Measurements from ENCODE around the gene ARHGAP28. TPM values are rescaled to one million over a fixed set of nuclear protein-coding genes. Genes with fewer than 3 reads are reported as not detected.

ARHGAP28 gene
- total RNA-seq, 1 donor from 2014 or later: 350 TPM

GRCh38 chr18:6959110-6959509, 229.6 kb downstream of the ARHGAP28 start:
- Mint-ChIP-seq H3K4me3 (ENCODE audit: unreplicated experiment) (no peak overlapping the region), H3K36me3 (ENCODE audit: low read depth, unreplicated experiment) (peaks cover 5% of the 10 kb centered on the region), H3K27me3 (ENCODE audit: unreplicated experiment) (peaks cover 5% of the 10 kb centered on the region), H3K4me1 (ENCODE audit: unreplicated experiment) (peaks cover 9% of the 10 kb centered on the region), H3K27ac (ENCODE audit: unreplicated experiment) (no peak overlapping the region), H3K9me3 (ENCODE audit: unreplicated experiment) (no peaks in the 10 kb centered on the region)
- DNase-seq (ENCODE audit: low spot score): no peak
- no peak for TF ChIP-seq CTCF (IDR thresholded peaks at IDR 0.05; ENCODE audit: unreplicated experiment)

GRCh38 chr18:6960124-6960523, 230.6 kb downstream of the ARHGAP28 start:
- H3K9me3 Mint-ChIP-seq (ENCODE audit: unreplicated experiment): no peaks in the 10 kb centered on the region
- H3K27me3 Mint-ChIP-seq (ENCODE audit: unreplicated experiment): no peaks in the 10 kb centered on the region
- no peak for TF ChIP-seq CTCF (IDR thresholded peaks at IDR 0.05; ENCODE audit: unreplicated experiment)
- DNase-seq (ENCODE audit: low spot score): no peak
- H3K4me3 Mint-ChIP-seq (ENCODE audit: unreplicated experiment): no peak overlapping the region
- no peaks in the 10 kb centered on the region for H3K36me3 Mint-ChIP-seq (ENCODE audit: low read depth, unreplicated experiment)
- H3K27ac Mint-ChIP-seq (ENCODE audit: unreplicated experiment): no peak overlapping the region
- H3K4me1 Mint-ChIP-seq (ENCODE audit: unreplicated experiment): peaks cover 9% of the 10 kb centered on the region

GRCh38 chr18:6960656-6961055, 231.1 kb downstream of the ARHGAP28 start:
- no peaks in the 10 kb centered on the region for H3K27me3 Mint-ChIP-seq (ENCODE audit: unreplicated experiment)
- TF ChIP-seq CTCF (IDR thresholded peaks at IDR 0.05; ENCODE audit: unreplicated experiment): no peak
- H3K4me3 Mint-ChIP-seq (ENCODE audit: unreplicated experiment): no peak overlapping the region
- H3K36me3 Mint-ChIP-seq (ENCODE audit: low read depth, unreplicated experiment): no peaks in the 10 kb centered on the region
- no peak for DNase-seq (ENCODE audit: low spot score)
- no peak overlapping the region for H3K27ac Mint-ChIP-seq (ENCODE audit: unreplicated experiment)
- H3K9me3 Mint-ChIP-seq (ENCODE audit: unreplicated experiment): no peaks in the 10 kb centered on the region
- peaks cover 9% of the 10 kb centered on the region for H3K4me1 Mint-ChIP-seq (ENCODE audit: unreplicated experiment)

- no peak for TF ChIP-seq CTCF (IDR thresholded peaks at IDR 0.05; ENCODE audit: unreplicated experiment)
- Mint-ChIP-seq H3K4me1 (ENCODE audit: unreplicated experiment) (peaks cover 9% of the 10 kb centered on the region), H3K27ac (ENCODE audit: unreplicated experiment) (no peak overlapping the region), H3K36me3 (ENCODE audit: low read depth, unreplicated experiment) (no peaks in the 10 kb centered on the region), H3K4me3 (ENCODE audit: unreplicated experiment) (no peak overlapping the region), H3K27me3 (ENCODE audit: unreplicated experiment) (no peaks in the 10 kb centered on the region), H3K9me3 (ENCODE audit: unreplicated experiment) (no peaks in the 10 kb centered on the region)
- DNase-seq (ENCODE audit: low spot score): no peak
These were observed 231.8 kb downstream of the ARHGAP28 start for GRCh38 chr18:6961331-6961730.

- Mint-ChIP-seq H3K9me3 (ENCODE audit: unreplicated experiment) (no peaks in the 10 kb centered on the region), H3K36me3 (ENCODE audit: low read depth, unreplicated experiment) (no peaks in the 10 kb centered on the region)
These were observed 233.3 kb downstream of the ARHGAP28 start for GRCh38 chr18:6962571-6963451.

More at GRCh38 chr18:6962571-6963451, 233.3 kb downstream of the ARHGAP28 start:
- no peak for TF ChIP-seq CTCF (IDR thresholded peaks at IDR 0.05; ENCODE audit: unreplicated experiment)
- no peak for DNase-seq (ENCODE audit: low spot score)
- H3K4me3 Mint-ChIP-seq (ENCODE audit: unreplicated experiment): no peak overlapping the region
- H3K27ac Mint-ChIP-seq (ENCODE audit: unreplicated experiment): no peak overlapping the region
- H3K27me3 Mint-ChIP-seq (ENCODE audit: unreplicated experiment): no peaks in the 10 kb centered on the region
- peaks cover 9% of the 10 kb centered on the region for H3K4me1 Mint-ChIP-seq (ENCODE audit: unreplicated experiment)

All from endothelial cell (in vitro differentiated cells).